HG03342 (cell line): Measurements from ENCODE around the gene PLXNA4.

Source experiments
- ATAC-seq: cut with Tn5 transposase; IDR thresholded peaks from one replicate; pipeline ENCODE4 v1.9.1; 2021; ENCODE audit warnings: mild to moderate bottlenecking, moderate library complexity; ENCODE audit not compliant: unreplicated experiment

Gene PLXNA4

DNA sequence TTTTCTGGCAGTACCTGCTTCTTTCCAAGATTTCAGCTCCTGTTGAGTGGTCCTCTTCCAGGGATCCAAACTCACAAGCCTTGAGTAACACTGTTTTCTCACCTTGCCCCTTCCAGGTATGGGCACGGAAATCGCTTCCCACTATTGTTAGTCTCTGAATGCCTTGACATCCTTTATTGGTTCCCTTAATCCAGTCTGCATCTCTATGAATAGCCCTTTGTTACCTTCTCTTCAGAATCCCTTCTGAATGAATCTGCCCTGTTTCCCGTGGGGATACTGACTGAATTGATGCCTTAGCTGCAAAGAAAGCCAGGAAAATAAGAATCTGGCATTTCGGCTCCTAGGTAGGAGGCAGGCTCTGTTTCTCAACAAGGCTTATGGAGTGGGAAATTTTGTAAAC is 467.7 kb downstream of the PLXNA4 start:
- ATAC-seq = no peak

GRCh38 chr7:132106491-132106890 is 469.8 kb downstream of the PLXNA4 start:
- no peak for ATAC-seq

- no peak for ATAC-seq
These were observed 471.2 kb downstream of the PLXNA4 start for GRCh38 chr7:132105096-132105495.

- ATAC-seq = no peak
These were observed 472.6 kb downstream of the PLXNA4 start for GRCh38 chr7:132103718-132104117.

DNA sequence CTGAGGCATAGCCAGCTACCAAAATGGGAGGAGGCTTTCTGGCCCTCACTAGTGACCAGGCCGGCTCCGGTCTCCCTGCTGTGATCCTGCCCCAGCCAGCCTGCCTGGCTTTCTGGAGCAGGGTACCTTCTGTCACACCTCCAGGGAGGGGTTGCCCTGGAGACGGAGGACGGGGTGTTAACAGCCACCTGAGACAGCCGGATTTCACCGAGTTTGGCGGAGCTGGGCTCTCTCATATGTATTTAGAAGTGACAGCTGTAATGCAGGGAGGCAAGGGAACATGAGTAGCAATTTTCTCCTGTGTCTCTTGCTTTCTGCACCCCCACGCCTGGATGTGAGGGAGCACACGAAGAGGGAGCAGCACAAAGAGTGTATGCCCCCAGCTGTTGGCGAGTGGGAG is 473.3 kb downstream of the PLXNA4 start:
- ATAC-seq = no peak

DNA sequence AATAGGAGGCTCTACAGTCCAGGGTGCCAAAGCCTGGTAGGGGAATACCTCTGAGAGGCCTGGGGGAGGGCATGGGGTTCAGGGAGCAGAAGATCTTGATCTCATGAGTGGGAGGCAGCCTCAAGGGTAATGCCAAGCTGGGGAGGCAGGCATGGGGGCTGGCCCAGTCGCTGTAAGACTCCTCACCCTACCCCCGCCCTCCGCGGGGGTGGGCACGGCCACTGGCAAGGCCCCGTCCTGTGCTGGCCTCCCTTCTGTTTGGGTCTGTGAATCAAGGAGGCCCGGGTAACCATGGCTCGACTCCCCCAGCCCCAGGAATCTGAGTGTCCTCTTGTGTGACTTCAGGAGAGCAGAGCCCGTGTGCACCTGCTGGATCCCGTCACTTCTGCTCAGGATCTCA is 473.9 kb downstream of the PLXNA4 start:
- no peak for ATAC-seq

DNA sequence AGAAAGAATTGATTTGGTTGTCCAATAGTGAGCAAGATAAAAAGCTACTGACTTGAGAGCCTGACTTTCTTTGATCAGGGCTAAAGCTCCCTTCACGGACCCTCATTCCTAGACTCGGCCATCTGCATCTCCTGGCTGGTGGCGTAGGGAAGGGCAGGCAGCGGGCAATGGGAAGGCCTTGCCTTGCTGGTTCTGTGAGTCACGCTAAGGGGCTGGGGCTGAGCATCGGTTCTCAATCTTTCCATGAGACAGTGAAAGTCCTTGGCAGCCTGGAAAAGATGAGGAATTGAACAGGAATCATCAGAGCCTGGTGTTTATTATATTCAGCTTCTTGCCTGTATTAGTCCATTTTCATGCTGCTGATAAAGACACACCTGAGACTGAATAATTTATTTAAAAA is 475.3 kb downstream of the PLXNA4 start:
- no peak for ATAC-seq

DNA sequence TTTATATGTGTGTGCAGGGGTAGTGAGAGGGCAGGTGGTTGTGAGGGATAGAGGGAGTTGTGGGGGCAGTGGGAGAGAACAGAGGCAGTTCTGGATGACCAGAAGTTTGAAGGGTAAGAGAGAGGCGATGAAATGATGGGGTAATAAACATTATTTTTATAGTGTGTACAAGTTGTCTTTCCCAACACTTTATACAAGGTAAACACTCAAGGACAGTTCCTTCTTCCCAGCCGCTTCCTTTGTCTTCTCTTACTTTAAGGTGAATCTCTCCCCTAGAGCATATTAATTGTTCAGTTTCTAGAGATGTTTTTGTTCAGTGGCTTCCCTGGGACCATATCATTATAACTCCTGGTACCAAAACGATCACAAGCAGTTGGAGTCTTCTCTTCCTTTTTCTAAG is 475.8 kb downstream of the PLXNA4 start:
- ATAC-seq = no peak

GRCh38 chr7:132099163-132099562 is 477.1 kb downstream of the PLXNA4 start:
- no peak for ATAC-seq

GRCh38 chr7:132098327-132098726 is 477.9 kb downstream of the PLXNA4 start:
- ATAC-seq = no peak

DNA sequence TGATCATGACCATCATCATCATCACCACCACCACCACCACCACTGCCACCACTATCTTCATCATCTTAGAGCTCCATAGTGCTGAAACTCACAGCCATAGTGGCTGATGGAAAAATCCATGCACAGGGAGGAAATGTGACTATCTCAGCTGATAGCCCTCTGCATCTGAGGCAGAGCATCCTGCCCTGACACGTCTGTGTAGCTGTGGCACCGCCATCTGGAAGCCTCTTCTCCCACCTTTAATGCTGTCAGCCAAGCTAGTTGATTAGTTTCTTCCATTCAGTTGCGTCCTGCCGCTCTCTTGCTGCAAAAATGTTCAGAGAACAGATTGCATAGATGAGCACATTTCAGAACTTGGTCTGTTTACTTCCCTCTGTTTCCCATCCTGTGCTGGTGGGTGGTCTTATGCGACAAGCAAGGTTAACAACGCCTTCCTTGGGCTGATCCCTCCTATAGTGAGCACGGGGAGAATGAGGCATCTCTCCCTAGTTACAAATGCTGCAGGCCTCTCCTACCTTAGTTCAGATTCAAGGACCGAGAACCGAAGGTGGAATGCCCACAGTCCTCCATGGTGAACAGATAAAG is 478.6 kb downstream of the PLXNA4 start:
- no peak for ATAC-seq

- no peak for ATAC-seq
These were observed 481.0 kb downstream of the PLXNA4 start for GRCh38 chr7:132095111-132095765.

DNA sequence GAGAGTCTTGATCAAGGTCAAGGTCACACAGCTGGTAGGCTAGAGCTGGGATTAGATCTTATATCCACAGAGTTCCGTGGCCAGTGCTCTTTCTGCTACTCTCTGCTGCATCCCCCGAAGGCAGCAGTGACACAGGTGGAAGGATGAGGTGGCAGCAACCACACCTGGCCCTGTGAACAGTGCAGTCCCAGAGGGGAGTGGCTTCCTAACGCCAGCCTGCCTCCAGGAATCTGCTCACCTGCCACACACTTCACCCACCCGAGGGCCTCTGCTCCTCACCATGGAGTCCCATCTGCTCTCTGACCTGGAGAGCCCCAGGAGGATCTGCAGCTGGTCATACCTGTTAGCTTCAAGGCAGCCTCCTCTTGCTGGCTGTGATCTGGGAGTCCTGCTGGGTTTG is 484.2 kb downstream of the PLXNA4 start:
- no peak for ATAC-seq

DNA sequence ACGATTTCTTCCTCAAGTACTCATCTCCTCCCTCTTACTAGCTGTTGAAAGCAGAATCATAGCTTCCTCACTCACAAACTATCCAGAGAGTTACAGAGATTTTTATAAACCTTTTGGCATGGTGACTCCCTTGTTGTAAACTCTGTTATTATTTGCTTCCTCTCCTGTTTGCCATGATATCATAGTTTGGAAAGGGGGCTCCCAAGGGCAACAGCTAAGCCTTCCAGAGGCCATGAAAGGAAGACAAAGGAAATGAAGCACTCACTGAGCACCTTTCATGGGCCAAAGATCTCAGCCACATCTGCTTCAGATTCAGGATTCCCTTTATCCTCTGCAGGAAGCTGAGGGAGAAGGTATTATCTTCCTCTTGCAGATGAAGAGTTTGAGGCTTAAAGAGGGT is 484.6 kb downstream of the PLXNA4 start:
- no peak for ATAC-seq

- no peak for ATAC-seq
These were observed 485.8 kb downstream of the PLXNA4 start for GRCh38 chr7:132090444-132090843.

- no peak for ATAC-seq
These were observed 486.9 kb downstream of the PLXNA4 start for GRCh38 chr7:132089356-132089755.

GRCh38 chr7:132087421-132087820 is 488.8 kb downstream of the PLXNA4 start:
- ATAC-seq = no peak

DNA sequence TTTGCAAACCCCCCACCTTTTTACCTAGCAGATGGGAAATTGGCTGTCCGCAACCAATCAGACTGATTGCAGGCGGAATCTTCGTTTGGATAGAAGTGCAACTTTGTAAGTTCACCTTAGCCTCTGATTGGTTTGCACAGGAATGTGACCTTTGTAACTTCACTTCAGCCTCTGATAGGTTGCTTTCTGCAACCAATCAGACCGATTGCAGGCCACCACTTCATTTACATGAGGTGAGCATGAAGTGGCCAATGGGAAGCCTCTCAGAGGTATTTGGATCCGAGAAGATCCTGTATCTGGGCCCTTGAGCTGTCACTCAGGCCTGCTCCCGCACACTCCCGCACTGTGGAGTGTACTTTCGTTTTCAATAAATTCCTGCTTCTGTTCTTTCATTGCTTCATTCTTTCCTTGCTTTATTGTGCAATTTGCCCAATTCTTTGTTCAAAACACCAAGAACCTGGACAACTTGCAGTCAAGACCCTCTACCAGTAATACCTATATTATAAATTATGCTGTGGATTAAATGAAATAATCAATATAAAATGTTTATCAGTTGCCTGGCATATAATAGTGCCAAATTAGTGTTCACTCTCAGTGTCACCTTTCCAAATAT is 491.4 kb downstream of the PLXNA4 start:
- ATAC-seq = no peak

- ATAC-seq = no peak
These were observed 492.6 kb downstream of the PLXNA4 start for GRCh38 chr7:132083537-132084123.

GRCh38 chr7:132083126-132083525 is 493.1 kb downstream of the PLXNA4 start:
- no peak for ATAC-seq

DNA sequence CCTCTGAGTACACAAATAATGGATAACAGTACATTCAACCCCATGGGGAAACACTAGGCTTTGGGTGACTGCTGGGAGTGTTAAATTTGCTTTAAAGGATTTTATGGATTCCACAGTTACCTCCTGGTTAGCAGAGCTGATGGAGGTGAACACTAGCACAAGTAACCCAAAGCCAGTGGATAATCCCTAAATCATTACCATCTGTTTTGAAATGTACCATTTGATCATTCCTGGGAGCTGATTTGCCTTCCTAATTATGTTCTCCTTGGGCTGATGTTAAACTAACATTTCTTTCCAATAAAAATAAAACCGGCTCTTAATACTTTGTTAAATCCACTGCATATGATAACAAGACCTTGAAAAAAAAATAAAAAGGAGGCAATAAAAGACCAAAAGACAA is 493.9 kb downstream of the PLXNA4 start:
- no peak for ATAC-seq

- no peak for ATAC-seq
These were observed 494.6 kb downstream of the PLXNA4 start for GRCh38 chr7:132081686-132082085.
